Parathyroid adenoma (tissue), 2 donors: ENCODE data around the gene EOMES.

Experiments used
- H2AFZ ChIP-seq: fragments of 300-600 bp; sonication (generic); one replicate; pipeline ENCODE4 v1.7.0; 2017; ENCODE audit warnings: antibody characterized with exemption, mild to moderate bottlenecking
- H3K27ac ChIP-seq: fragments of 300-600 bp; sonication (generic); one replicate; pipeline ENCODE4 v1.7.0; 2017
- H3K27me3 ChIP-seq: fragments of 300-600 bp; sonication (generic); one replicate; pipeline ENCODE4 v1.7.0; 2017; ENCODE audit warnings: low read length; ENCODE audit not compliant: control insufficient read depth, insufficient read depth
- H3K36me3 ChIP-seq: fragments of 300-600 bp; sonication (generic); one replicate; pipeline ENCODE4 v1.7.0; 2017; ENCODE audit warnings: low read length; ENCODE audit not compliant: control insufficient read depth, insufficient read depth
- H3K4me1 ChIP-seq: fragments of 300-600 bp; sonication (generic); one replicate; pipeline ENCODE4 v1.7.0; 2017; ENCODE audit warnings: control low read depth
- H3K4me2 ChIP-seq: fragments of 300-600 bp; sonication (generic); one replicate; pipeline ENCODE4 v1.7.0; 2017; ENCODE audit warnings: low read length
- H3K4me3 ChIP-seq: fragments of 300-600 bp; sonication (generic); one replicate; pipeline ENCODE4 v1.7.0; 2017; ENCODE audit warnings: low read depth, low read length
- H3K79me2 ChIP-seq: fragments of 300-600 bp; sonication (generic); one replicate; pipeline ENCODE4 v1.7.0; 2017; ENCODE audit warnings: control low read depth
- H3K9ac ChIP-seq: fragments of 300-600 bp; sonication (generic); one replicate; pipeline ENCODE4 v1.7.0; 2017; ENCODE audit warnings: mild to moderate bottlenecking
- H3K9me3 ChIP-seq: fragments of 300-600 bp; sonication (generic); one replicate; pipeline ENCODE4 v1.7.0; 2017; ENCODE audit warnings: low read length; ENCODE audit not compliant: control insufficient read depth
- TF ChIP-seq, protein P1 (sequence below): fragments of 300-600 bp; sonication (generic); IDR thresholded peaks from one replicate; pipeline ENCODE4 v1.7.0; 2017; ENCODE audit warnings: antibody characterized with exemption, mild to moderate bottlenecking
- donor health status: primary hyperparathyroidism.

EOMES gene

DNA sequence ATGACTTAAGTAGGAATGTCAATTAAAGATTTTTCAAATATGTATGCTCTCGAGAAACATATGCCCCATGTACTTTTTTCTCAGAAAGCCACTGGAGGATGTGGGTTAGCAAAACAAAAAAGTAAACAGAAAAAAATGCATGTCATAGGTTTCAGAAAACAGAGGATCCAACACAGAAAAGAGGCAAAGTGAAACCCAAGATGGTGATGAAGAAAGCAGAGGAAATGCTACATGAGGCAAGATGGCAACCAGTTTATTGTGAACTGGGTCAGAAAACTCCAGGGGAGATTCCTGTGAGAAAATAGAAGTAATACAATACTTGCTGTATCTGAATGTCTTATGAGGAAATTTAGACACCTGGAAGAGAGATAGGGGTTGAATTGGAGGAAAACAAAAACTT is 30.8 kb upstream of the EOMES start:
- Histone ChIP-seq H3K79me2 (no peaks in the 10 kb centered on the region), H3K4me1 (peaks cover 4% of the 10 kb centered on the region), H3K9me3 (no peaks in the 10 kb centered on the region), H3K36me3 (no peaks in the 10 kb centered on the region), H3K27me3 (no peaks in the 10 kb centered on the region), H3K4me3 (no peak overlapping the region), H3K9ac (no peak overlapping the region), H2AFZ (no peak overlapping the region), H3K27ac (no peak overlapping the region), H3K4me2 (no peak overlapping the region)
- TF ChIP-seq, protein P1, sequence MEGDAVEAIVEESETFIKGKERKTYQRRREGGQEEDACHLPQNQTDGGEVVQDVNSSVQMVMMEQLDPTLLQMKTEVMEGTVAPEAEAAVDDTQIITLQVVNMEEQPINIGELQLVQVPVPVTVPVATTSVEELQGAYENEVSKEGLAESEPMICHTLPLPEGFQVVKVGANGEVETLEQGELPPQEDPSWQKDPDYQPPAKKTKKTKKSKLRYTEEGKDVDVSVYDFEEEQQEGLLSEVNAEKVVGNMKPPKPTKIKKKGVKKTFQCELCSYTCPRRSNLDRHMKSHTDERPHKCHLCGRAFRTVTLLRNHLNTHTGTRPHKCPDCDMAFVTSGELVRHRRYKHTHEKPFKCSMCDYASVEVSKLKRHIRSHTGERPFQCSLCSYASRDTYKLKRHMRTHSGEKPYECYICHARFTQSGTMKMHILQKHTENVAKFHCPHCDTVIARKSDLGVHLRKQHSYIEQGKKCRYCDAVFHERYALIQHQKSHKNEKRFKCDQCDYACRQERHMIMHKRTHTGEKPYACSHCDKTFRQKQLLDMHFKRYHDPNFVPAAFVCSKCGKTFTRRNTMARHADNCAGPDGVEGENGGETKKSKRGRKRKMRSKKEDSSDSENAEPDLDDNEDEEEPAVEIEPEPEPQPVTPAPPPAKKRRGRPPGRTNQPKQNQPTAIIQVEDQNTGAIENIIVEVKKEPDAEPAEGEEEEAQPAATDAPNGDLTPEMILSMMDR, result no peak

DNA sequence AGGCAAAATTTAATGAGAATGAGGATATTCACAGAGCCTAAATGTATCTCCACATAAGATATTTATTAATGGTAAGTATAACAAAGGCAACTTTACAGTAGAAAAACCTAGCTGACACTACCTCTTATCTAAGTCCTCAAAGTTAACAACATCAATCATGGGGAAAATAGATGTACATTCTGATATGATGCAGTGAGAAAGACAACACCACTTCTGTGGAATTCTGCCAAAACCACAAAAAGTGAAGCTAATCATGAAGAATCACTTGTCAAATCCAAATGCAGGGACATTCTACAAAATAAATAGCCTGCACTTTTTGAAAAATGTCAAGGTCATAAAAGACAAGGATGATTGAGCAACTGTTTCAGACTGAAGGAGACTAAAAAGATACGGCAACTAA is 27.5 kb upstream of the EOMES start:
- no peak overlapping the region for H2AFZ ChIP-seq
- peaks cover 4% of the 10 kb centered on the region for H3K4me1 ChIP-seq
- TF ChIP-seq, protein P1, result no peak
- no peaks in the 10 kb centered on the region for H3K79me2 ChIP-seq
- H3K27me3 ChIP-seq, result no peaks in the 10 kb centered on the region
- no peak overlapping the region for H3K4me2 ChIP-seq
- H3K9ac ChIP-seq, result no peak overlapping the region
- H3K4me3 ChIP-seq, result no peak overlapping the region
- no peaks in the 10 kb centered on the region for H3K9me3 ChIP-seq
- no peak overlapping the region for H3K27ac ChIP-seq
- H3K36me3 ChIP-seq, result no peaks in the 10 kb centered on the region

DNA sequence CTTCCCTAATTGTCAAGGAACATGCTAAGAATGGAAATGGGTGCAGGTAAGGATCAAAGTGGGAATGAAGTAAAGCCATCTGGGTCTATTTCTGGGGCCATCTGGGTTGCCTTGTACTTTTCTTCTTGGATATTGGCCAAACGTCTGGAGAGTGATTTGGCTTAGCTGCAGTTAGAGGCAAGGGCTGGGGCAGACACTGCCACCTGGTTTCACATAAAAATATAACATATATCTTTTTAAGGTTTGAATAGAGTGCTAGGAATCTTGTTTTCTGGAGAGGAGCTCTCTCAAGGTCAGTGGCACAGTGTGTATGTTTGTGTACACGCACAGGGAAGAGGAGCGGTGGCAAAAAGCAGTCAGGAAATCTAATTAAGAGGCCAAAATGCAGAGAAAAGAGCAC is 24.7 kb upstream of the EOMES start:
- no peaks in the 10 kb centered on the region for H3K36me3 ChIP-seq
- no peaks in the 10 kb centered on the region for H3K9me3 ChIP-seq
- H3K27me3 ChIP-seq, result no peaks in the 10 kb centered on the region
- H3K4me2 ChIP-seq, result no peak overlapping the region
- TF ChIP-seq, protein P1, result no peak
- H3K4me3 ChIP-seq, result no peak overlapping the region
- H3K27ac ChIP-seq, result no peak overlapping the region
- H3K4me1 ChIP-seq, result peaks cover 4% of the 10 kb centered on the region
- H3K9ac ChIP-seq, result no peak overlapping the region
- no peak overlapping the region for H2AFZ ChIP-seq
- H3K79me2 ChIP-seq, result no peaks in the 10 kb centered on the region

DNA sequence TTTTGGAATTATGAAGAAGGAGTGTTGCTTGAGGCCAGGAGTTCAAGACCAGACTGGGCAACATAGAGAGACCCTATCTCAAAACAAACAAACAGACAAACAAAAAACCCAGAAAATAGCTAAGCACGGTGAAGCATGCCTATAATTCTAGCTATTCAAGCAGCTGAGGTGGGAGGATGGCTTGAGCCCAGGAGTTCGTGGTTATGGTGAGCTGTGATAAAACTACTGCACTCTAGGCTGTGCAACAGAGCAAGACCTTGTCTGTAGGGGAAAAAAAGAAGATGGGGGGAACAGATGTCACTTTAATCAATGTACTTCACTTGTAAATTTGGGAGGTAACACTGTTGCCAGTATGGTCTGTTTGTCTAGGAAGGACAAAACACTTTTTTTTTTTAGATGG is 18.7 kb upstream of the EOMES start:
- H2AFZ ChIP-seq, result no peak overlapping the region
- no peak overlapping the region for H3K4me2 ChIP-seq
- TF ChIP-seq, protein P1, result no peak
- no peak overlapping the region for H3K4me3 ChIP-seq
- H3K79me2 ChIP-seq, result no peaks in the 10 kb centered on the region
- no peak overlapping the region for H3K9ac ChIP-seq
- no peaks in the 10 kb centered on the region for H3K4me1 ChIP-seq
- no peak overlapping the region for H3K27ac ChIP-seq
- no peaks in the 10 kb centered on the region for H3K9me3 ChIP-seq
- H3K27me3 ChIP-seq, result no peaks in the 10 kb centered on the region
- H3K36me3 ChIP-seq, result no peaks in the 10 kb centered on the region

DNA sequence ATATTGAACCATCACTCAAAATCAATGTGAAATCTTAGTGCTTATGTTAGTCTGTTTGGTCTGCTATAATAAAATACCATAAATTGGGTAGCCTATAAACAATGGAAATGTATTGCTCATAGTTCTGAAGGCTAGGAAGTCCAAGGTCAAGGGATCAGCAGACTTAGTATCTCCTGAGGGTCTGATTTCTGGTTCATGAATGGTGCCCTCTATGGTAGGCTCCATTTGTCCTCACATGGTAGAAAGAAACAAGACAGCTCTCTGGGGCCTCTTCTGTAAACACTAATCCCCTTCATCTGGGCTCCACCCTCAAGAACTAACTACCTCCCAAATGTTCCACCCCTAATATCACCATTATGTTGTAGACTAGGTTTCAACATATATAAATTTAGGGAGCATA is 15.0 kb upstream of the EOMES start:
- Histone ChIP-seq H3K27me3 (no peaks in the 10 kb centered on the region), H3K36me3 (no peaks in the 10 kb centered on the region), H3K79me2 (no peaks in the 10 kb centered on the region), H3K9ac (no peak overlapping the region), H3K27ac (no peak overlapping the region), H3K9me3 (no peaks in the 10 kb centered on the region), H3K4me3 (no peak overlapping the region), H3K4me1 (no peaks in the 10 kb centered on the region), H2AFZ (no peak overlapping the region), H3K4me2 (no peak overlapping the region)
- TF ChIP-seq, protein P1, result no peak
